Mesenteric fat pad (tissue), 1 donor: Measurements from ENCODE around the gene DNAI2. TPM values are rescaled to one million over a fixed set of nuclear protein-coding genes. Genes with fewer than 3 reads are reported as not detected.

ENCODE experiments used
- DNase-seq: peaks from one replicate; pipeline ENCODE4 v3.0.0-alpha.2; 2020; ENCODE audit warnings: low spot score
- total RNA-seq: library from RNA; stranded (reverse); fragmentation: NEBNext Ultra II Directional; extraction: Animal tissue kit (Norgen Biotek cat#: 25700); gene quantifications from one replicate; pipeline ENCODE4 v1.2.1, GENCODE V29; 2021
- donor health status: DM: yes; HTN: yes; CAD: no.

DNAI2 gene
- total RNA-seq, 1 donor from 2014 or later, result not detected

DNA sequence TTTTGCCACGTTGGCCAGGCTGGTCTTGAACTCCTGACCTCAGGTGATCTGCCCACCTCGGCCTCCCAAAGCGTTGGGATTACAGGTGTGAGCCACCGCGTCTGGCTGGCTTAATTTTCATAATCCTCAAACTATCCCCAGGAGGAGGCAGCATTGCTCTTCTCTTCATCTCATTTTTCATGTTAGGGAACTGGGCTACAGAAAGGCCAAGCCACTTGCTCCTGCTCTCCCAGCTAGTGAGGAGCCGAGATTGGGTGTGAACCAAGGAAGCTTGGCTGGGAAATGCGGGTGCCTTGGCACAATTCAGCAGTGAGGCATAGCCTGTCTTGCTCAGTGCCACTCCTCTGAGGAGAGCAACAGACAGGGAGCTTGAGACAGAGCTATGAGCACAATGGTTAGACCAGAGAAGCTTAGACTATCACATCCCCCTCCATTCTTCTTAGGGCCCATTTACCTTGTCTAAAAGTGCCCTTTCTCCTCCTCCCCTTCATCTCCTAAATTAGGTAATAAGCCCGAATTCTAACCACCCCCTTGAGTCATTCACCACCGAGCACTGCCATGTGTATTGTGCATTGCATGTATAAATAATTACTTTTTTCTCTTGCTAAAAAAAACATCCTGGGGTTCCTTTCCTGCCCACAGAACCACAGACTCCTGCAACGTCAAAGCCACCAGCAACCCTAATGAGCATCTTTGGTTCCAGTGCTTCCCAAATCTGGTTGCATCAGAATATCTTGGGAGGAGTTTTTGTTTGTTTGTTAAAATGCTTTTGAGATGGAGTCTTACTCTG, 32.0 kb downstream of the DNAI2 start:
- DNase-seq, result no peak

- no peak for DNase-seq
Observed at GRCh38 chr17:74307984-74308773, 34.1 kb downstream of the DNAI2 start.

- DNase-seq, result no peak
Observed at GRCh38 chr17:74309902-74310301, 35.9 kb downstream of the DNAI2 start.

GRCh38 chr17:74314877-74315276, 40.8 kb downstream of the DNAI2 start:
- DNase-seq, result no peak

GRCh38 chr17:74316220-74316619, 42.2 kb downstream of the DNAI2 start:
- DNase-seq, result no peak

DNA sequence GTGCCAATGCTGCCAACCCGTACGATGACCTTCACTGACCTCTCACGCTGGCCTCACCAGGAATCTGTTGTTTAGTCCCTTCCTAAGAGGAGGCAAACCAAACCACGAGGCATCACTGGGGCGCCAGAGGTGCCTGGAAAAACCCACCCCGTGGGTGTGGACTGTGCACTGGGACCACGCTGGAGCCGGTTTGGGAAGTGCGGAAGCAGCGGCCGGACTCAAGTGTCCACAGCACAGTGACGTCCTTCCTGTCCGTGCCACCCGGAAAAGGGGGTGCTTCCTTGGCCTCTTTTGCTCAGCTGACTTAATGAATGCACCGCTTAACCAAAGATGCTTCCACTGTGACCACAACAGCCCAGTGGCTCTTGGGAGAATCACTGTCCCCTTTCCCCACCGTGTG, 43.0 kb downstream of the DNAI2 start:
- no peak for DNase-seq

GRCh38 chr17:74318391-74318790, 44.4 kb downstream of the DNAI2 start:
- no peak for DNase-seq

DNA sequence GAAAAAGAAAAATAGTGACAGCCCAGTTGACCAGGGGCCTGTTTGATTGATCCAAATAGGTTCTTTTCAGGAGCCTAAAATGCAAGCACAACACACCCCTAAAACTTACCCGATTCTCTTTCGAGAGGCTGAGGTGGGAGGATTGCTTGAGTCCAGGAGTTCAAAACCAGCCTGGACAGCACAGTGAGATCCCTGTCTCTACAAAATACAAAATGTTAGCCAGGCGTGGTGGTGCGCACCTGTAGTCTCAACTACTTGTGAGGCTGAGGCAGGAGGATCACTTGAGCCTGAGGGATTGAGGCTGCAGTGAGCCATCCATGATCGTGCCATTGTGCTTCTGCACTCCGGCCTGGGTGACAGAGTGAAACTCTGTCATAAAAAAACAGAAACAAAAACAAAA, 50.5 kb downstream of the DNAI2 start:
- DNase-seq, result no peak

DNA sequence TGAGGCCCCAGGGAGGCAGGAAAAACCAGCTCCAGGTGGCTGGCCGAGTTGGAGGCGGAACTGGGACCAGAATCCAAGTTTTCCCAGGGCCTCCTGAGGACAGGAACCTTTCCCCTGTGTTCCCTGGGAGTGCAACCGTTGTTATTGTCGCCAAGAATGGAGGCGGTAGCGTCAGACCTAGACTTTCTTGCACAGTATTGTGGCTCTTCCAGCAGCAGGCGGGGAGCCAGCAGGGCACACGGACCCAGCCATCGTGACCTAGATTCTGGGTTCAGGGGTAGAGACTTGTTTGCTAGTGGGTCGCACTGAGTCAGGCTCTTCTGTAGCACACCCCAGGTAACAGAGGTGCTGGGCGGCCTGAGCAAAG, 51.3 kb downstream of the DNAI2 start:
- DNase-seq, result no peak

DNA sequence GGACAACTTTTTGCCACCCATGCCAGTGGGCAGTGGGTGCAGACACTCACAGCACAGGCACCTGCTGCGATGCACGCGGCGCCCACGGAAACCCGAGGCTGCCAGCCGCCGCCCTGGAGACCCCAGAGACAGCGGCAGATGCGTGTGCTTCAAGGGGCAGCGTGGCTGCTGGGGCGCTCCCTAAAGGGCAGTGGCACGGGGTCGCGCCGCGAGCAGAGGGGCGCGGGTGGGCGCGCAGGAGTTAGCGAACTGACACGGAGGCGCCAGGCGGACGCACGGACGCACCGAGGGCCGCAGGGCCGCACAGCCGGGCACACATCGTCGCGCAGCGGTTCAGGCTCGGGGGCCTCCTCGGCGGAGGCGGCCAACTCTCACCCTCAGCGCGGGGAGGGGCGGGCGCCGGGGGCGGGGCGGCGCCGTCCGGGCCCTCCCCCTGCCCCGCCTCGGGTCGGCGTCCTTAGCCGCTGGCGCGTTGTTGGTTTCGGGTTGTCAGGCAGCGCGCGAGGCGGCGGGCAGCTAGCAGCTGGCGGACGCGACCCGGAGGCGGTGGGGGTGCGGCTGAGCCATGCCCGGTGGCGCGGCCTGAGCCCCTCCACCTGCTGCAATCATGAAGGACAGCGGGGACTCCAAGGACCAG, 51.8 kb downstream of the DNAI2 start, which contains the start of gene KIF19:
Gene KIF19, plus strand, starts transcription at position 484 of the 637 bp plus-strand sequence. Its CDS starts 124 bp downstream, at position 608.
- DNase-seq, result no peak

- DNase-seq, result no peak
Observed at GRCh38 chr17:74326506-74326905, 52.5 kb downstream of the DNAI2 start.

- no peak for DNase-seq
Observed at GRCh38 chr17:74328487-74328886, 54.5 kb downstream of the DNAI2 start.

- DNase-seq, result no peak
Observed at GRCh38 chr17:74329378-74329777, 55.3 kb downstream of the DNAI2 start.

DNA sequence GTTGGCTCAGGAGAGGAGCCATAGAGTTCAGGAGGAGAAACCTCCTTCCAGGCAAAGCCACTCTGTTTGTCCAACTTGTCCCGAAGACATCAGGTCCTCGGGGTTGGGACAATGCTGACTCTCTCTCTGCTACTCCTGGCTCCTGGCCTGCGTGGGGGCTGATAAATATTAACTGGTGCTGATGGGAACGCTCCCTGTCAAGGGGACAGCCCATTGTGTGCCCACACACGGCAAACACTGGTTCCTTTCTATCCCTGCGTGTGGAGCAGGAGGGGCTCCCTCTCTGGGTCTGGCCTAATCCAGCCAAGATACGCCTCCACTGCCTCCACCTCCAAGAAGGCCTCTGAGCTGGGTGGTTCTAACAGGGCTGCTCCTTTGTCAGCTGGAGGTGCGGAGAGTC, 56.4 kb downstream of the DNAI2 start:
- no peak for DNase-seq

DNA sequence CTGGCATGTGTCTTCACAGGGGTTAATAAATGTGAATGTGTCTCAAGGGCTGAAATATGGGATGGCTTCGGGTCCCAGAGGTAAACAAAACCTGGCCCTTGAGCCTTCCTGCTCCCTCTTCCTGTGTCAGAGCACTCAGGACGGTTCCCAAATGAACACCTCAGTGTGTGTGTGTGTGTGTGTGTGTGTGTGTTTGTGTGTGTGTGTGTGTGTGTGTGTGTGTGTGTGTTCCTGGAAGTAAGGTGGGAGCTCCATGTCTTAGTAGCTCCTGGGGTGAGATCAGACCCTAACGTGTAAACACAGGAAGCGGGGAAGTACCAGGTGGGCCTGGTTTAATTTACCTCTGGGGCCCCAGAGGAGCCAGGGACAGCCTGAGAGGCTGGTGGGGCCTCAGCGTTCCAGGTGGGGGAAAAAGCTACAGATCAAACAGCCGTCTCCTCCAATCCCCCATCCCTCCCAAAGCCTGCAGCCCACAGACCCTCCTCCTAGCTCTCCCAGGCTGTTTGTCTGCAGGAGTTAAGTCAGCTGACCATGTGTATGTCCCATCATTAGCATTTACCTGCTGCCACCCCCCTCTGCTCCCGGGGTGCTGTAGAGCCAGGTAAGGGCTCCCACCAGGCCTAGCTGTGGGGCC, 58.1 kb downstream of the DNAI2 start:
- no peak for DNase-seq

GRCh38 chr17:74332763-74333283, 58.8 kb downstream of the DNAI2 start:
- DNase-seq, result no peak

- no peak for DNase-seq
Observed at GRCh38 chr17:74334393-74335039, 60.5 kb downstream of the DNAI2 start.

DNA sequence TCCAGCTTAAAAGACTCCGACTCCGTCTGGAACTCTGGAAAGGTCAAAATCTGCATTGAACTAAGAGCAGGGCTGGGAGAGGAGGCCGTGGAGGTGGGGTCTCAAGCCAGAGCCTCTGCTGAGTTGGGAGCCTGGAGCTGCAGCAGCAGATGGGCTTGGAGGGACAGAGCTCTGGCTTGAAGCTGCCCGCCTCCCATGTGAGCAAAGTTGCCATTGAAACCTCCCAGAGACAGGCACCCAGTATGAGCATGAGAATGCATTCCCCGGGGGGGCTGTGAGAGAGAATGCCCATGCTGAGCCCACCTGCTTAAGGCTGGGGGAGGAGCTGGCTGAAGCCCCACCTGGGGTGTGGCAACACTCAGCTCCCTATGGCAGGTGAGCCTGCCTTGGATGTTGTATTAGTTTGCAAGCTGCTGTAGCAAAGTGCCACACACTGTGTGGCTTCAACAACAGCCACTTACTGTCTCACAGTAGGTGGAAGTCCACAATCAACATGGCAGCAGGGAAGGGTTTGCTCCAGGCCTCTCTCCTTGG, 61.6 kb downstream of the DNAI2 start:
- no peak for DNase-seq

DNA sequence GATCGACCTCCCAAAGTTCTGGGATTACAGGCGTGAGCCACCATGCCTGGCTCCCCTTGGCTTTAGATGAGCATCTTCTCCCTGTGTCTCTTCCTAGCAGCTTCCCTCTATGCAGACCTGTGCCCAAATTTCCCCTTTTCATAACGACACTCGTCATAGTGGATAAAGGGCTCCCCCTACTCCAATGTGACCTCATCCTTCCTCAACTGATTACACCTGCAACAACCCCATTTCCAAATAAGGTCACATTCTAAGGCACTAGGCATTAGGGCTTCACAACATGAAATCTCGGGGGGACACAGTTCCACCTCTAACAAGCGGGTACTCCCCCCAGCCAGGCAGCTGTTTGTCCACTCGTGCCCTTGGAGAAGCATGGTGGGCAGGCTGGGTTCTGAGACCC, 62.3 kb downstream of the DNAI2 start:
- DNase-seq, result no peak

DNA sequence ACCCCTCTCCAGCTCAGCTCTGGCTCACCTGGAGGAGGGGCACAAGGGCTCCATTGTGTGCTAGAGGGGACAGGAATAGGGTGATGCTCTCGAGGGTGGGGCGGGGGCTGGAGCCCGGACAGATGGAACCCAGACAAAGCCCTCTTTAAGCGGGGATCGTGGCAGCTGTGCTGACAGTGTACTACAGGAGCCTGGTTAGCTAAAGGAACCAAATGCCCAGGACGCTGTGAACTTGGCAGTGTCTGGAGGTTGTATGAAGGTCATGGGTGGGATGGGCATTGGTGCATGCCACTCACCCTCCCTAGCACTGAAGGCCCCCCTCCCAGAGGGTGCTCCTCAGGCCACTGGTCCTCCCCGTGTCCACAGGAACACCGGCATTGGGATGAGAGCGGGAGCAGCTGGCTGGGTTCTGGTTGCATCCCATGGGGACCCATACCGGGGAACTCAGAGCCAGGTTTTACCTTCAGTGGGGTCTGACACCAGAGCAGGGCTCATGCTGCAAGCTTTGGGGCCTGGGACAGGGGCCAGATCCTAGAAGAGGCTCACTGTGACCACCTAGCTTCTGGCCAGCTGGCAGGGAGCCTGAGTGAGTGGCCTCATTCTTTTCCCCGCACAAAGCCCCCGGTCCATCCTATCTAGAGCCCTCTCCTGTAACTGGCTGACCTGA, 63.9 kb downstream of the DNAI2 start:
- no peak for DNase-seq
